Tibial nerve (tissue), 4 donors: ENCODE measurements around the gene MEIG1.

Experiments
- CTCF ChIP-seq, 5 experiments: fragments of 200-600 bp in 3 of 5; fragments of 450-650 bp in 2 of 5; sonication (generic) in 3 of 5; IDR thresholded peaks; one replicate each; pipeline ENCODE4 v1.5.1; 2016 to 2019; ENCODE audit warnings: antibody characterized with exemption in 5 of 5, mild to moderate bottlenecking in 3 of 5, moderate library complexity in 2 of 5
- EP300 ChIP-seq, 2 donors: sonication (generic); formaldehyde crosslinking; IDR thresholded peaks; one replicate each; pipeline ENCODE4 v1.6.1; 2017; ENCODE audit warnings: antibody characterized with exemption in 2 of 2, mild to moderate bottlenecking in 1 of 2
- POLR2A ChIP-seq, 2 donors: fragments of 450-650 bp; IDR thresholded peaks; one replicate each; pipeline ENCODE4 v1.6.1; 2017; ENCODE audit warnings: antibody characterized with exemption in 2 of 2, mild to moderate bottlenecking in 2 of 2, moderate library complexity in 2 of 2

GRCh38 chr10:14967897-14968296 is 8.7 kb downstream of the MEIG1 start:
- TF ChIP-seq CTCF (IDR thresholded peaks at IDR 0.05) (no peak), POLR2A (IDR thresholded peaks at IDR 0.05) (no peak), EP300 (IDR thresholded peaks at IDR 0.05) (no peak)
